Measurements from ENCODE around the gene GJB4.
"Not testable (repeated sequence)": the region's sequence is repeated elsewhere in the genome, so short reads cannot be mapped to it uniquely, and the experiment has no call there.

The GJB4 gene

GRCh38 chr1:34746785-34747637, 12.5 kb upstream of the GJB4 start:
- no peak for DNase-seq

- no peak for DNase-seq
These were observed 11.9 kb upstream of the GJB4 start for GRCh38 chr1:34747638-34747941.

- no peak for DNase-seq
These were observed 9.5 kb upstream of the GJB4 start for GRCh38 chr1:34749992-34750391.

GRCh38 chr1:34750610-34751009, 8.9 kb upstream of the GJB4 start:
- no peak for DNase-seq

GRCh38 chr1:34753163-34753562, 6.4 kb upstream of the GJB4 start:
- DNase-seq = no peak

- no peak for DNase-seq
These were observed 4.4 kb upstream of the GJB4 start, which contains the start of gene GJB5 for GRCh38 chr1:34754964-34755637. Gene GJB5 (plus strand): TSS chr1:34755047. CDS start chr1:34757331, 2,284 bp downstream.

- no peak for DNase-seq
These were observed 3.6 kb upstream of the GJB4 start for GRCh38 chr1:34755961-34756360.

- no peak for DNase-seq
These were observed 2.2 kb upstream of the GJB4 start for GRCh38 chr1:34757386-34757785.

- no peak for DNase-seq
These were observed 789 bp upstream of the GJB4 start for GRCh38 chr1:34758751-34759150.

- no peak for DNase-seq
These were observed 1.7 kb downstream of the GJB4 start for GRCh38 chr1:34761176-34761761.

GRCh38 chr1:34761776-34762307, 2.3 kb downstream of the GJB4 start:
- DNase-seq = no peak

- DNase-seq = no peak
These were observed 3.1 kb downstream of the GJB4 start for GRCh38 chr1:34762474-34763141.

- DNase-seq = no peak
These were observed 3.7 kb downstream of the GJB4 start for GRCh38 chr1:34763142-34763781.

GRCh38 chr1:34768856-34769255, 9.3 kb downstream of the GJB4 start:
- no peak for DNase-seq

- no peak for DNase-seq
These were observed 11.5 kb downstream of the GJB4 start for GRCh38 chr1:34770891-34771504.

GRCh38 chr1:34771573-34772371, 12.2 kb downstream of the GJB4 start:
- no peak for DNase-seq

- DNase-seq = not testable (repeated sequence)
These were observed 13.6 kb downstream of the GJB4 start for GRCh38 chr1:34773114-34773513.

GRCh38 chr1:34774957-34775356, 15.4 kb downstream of the GJB4 start:
- DNase-seq = no peak

- no peak for DNase-seq
These were observed 17.4 kb downstream of the GJB4 start for GRCh38 chr1:34776911-34777310.

GRCh38 chr1:34777519-34778321, 18.2 kb downstream of the GJB4 start:
- peak in 1 of 5 experiments; percentile 44 for DNase-seq
